ENCODE data around the gene KRTAP4-8.

GRCh38 chr17:41098481-41098880, 539 bp upstream of the KRTAP4-8 start:
- TF ChIP-seq HIVEP1 (CRISPR knock-in tag; IDR thresholded peaks at IDR 0.05) = no peak
- no peak for TF ChIP-seq POLR2AphosphoS5 (IDR thresholded peaks at IDR 0.05; ENCODE audit: low read depth, low read length)
- no peak for TF ChIP-seq ZNF260 (CRISPR knock-in tag; IDR thresholded peaks at IDR 0.05; ENCODE audit: borderline replicate concordance, low read depth)
- no peak for TF ChIP-seq ATF1 (CRISPR knock-in tag; IDR thresholded peaks at IDR 0.05)
- no peak for TF ChIP-seq PCBP1 (IDR thresholded peaks at IDR 0.05; ENCODE audit: borderline replicate concordance, low read depth, low read length)
- no peak for TF ChIP-seq SIN3A (IDR thresholded peaks at IDR 0.05; ENCODE audit: borderline replicate concordance, low read depth, low read length)
- TF ChIP-seq, protein P1, sequence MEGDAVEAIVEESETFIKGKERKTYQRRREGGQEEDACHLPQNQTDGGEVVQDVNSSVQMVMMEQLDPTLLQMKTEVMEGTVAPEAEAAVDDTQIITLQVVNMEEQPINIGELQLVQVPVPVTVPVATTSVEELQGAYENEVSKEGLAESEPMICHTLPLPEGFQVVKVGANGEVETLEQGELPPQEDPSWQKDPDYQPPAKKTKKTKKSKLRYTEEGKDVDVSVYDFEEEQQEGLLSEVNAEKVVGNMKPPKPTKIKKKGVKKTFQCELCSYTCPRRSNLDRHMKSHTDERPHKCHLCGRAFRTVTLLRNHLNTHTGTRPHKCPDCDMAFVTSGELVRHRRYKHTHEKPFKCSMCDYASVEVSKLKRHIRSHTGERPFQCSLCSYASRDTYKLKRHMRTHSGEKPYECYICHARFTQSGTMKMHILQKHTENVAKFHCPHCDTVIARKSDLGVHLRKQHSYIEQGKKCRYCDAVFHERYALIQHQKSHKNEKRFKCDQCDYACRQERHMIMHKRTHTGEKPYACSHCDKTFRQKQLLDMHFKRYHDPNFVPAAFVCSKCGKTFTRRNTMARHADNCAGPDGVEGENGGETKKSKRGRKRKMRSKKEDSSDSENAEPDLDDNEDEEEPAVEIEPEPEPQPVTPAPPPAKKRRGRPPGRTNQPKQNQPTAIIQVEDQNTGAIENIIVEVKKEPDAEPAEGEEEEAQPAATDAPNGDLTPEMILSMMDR (CRISPR knock-in tag; IDR thresholded peaks at IDR 0.05) = no peak
- TF ChIP-seq ATF4 (CRISPR knock-in tag; IDR thresholded peaks at IDR 0.05) = no peak
- no peak for TF ChIP-seq CREB1 (IDR thresholded peaks at IDR 0.05)
- no peak for TF ChIP-seq CREB1 (CRISPR knock-in tag; IDR thresholded peaks at IDR 0.05)
- no peak for TF ChIP-seq EP300 (IDR thresholded peaks at IDR 0.05; ENCODE audit: low read depth in 2 of 2, low read length in 2 of 2)
- no peak for TF ChIP-seq EP300 (CRISPR knock-in tag; IDR thresholded peaks at IDR 0.05; ENCODE audit: borderline replicate concordance)
- no peak for TF ChIP-seq GATA4 (IDR thresholded peaks at IDR 0.05; ENCODE audit: borderline replicate concordance, low read depth)
- no peak for TF ChIP-seq SNAPC2 (CRISPR knock-in tag; IDR thresholded peaks at IDR 0.05)

All from HepG2 (cell line).